Heart right ventricle (tissue), 16 donors: ENCODE data around the gene CDKN2B-AS1. TPM values are rescaled to one million over a fixed set of nuclear protein-coding genes. Genes with fewer than 3 reads are reported as not detected.

Source experiments
- ATAC-seq, 8 donors: fragments of 200-7000 bp; cut with Tn5 transposase; one replicate each; pipeline ENCODE4 v1.9.1; 2020; ENCODE audit warnings: mild to moderate bottlenecking in 8 of 8, moderate library complexity in 8 of 8, moderate number of reproducible peaks in 1 of 8
- DNase-seq, 2 donors: peaks; one replicate each; pipeline ENCODE4 v3.0.0-alpha.2; 2020
- H3K27ac ChIP-seq, 10 donors: fragments of 200-600 bp; sonication (generic) in 2 of 10; one replicate each; pipeline versions ENCODE4 v1.5.0 to v1.8.0; 2020 to 2022; ENCODE audit warnings: mild to moderate bottlenecking in 3 of 10
- H3K27me3 ChIP-seq, 7 donors: fragments of 200-600 bp; one replicate each; pipeline ENCODE4 v1.8.0; 2021 to 2022; ENCODE audit warnings: mild to moderate bottlenecking in 2 of 7
- H3K36me3 ChIP-seq, 9 donors: fragments of 200-600 bp; sonication (generic) in 1 of 9; one replicate each; pipeline versions ENCODE4 v1.5.0 to v1.8.0; 2020 to 2022; ENCODE audit warnings: mild to moderate bottlenecking in 2 of 9
- H3K4me1 ChIP-seq, 9 donors: fragments of 200-600 bp; sonication (generic) in 1 of 9; one replicate each; pipeline versions ENCODE4 v1.5.0 to v1.8.0; 2020 to 2022; ENCODE audit warnings: mild to moderate bottlenecking in 4 of 9
- H3K4me3 ChIP-seq, 10 donors: fragments of 200-600 bp; sonication (generic) in 2 of 10; one replicate each; pipeline versions ENCODE4 v1.5.0 to v1.8.0; 2020 to 2022; ENCODE audit warnings: mild to moderate bottlenecking in 7 of 10, moderate library complexity in 2 of 10
- H3K9me3 ChIP-seq, 11 donors: fragments of 200-600 bp in 10 of 11; sonication (generic) in 2 of 11; one replicate each; pipeline versions ENCODE4 v1.5.0 to v1.8.0; 2013 to 2022; ENCODE audit warnings: mild to moderate bottlenecking in 2 of 11, control low read depth in 1 of 11, moderate library complexity in 1 of 11
- WGBS, 2 donors: extraction: QIAGEN DNeasy Blood & Tissue Kit; methylation state at CpG; one replicate each; pipeline ENCODE4 v1.1.7; 2013; ENCODE audit warnings: inconsistent platforms in 1 of 2; 5-methylcytosine and 5-hydroxymethylcytosine counted together
- intact Hi-C, 10 donors: fragments of 100-400 bp; cut with DNase I; formaldehyde crosslinking; loops; one replicate each; pipeline versions ENCODE4 v1.11.1 to v1.14.2; 2022
- polyA plus RNA-seq, 2 donors: library from polyadenylated mRNA; stranded (reverse); fragments of 200-250 nt; gene quantifications; one replicate each; pipeline ENCODE4 v1.2.3, GENCODE V29; 2013
- total RNA-seq, 10 donors: library from RNA; stranded (reverse); fragmentation: NEBNext Ultra II Directional in 3 of 10; extraction: Animal tissue kit (Norgen Biotek cat#: 25700) in 3 of 10; gene quantifications; one replicate each; pipeline versions ENCODE4 v1.2.1 to v1.2.4, GENCODE V29; 2021 to 2023
- TF ChIP-seq, protein P1 (sequence below), 9 donors: fragments of 200-600 bp; sonication (generic) in 2 of 9; IDR thresholded peaks; one replicate each; pipeline versions ENCODE4 v1.5.0 to v1.8.0; 2021 to 2022; ENCODE audit warnings: antibody characterized with exemption in 9 of 9, mild to moderate bottlenecking in 5 of 9, moderate library complexity in 1 of 9
- donor health status: Arrhythmogenic right ventricular cardiomyopathy.
- donor health status: ischemic (EF 13 %, LVEDD 7.1; RV severe dilation, severe dysfunction).
- donor health status: healthy with polysubstance abuse.
- donor health status: DM: no; HTN: yes; CAD: no.
- donor health status: DM: no; HTN: no; CAD: no.
- donor health status: ischemic (EF 25% LVEDD 6.9; RV normal size, moderate dysfunction).
- donor health status: ischemic (EF 25% LVEDD 5.7; RV mildly dilated, moderate dysfunction).
- donor health status: healthy.
- donor health status: DM: yes; HTN: yes; CAD: no.
- donor health status: Ischemic cardiomyopathy.
- donor health status: ischemic (EF 35%, LVEDD 5.7; RV mildly dilated, moderate dysfunction).
- donor health status: nonischemic (EF 11% LVEDD 7.7; RV severe dilation, severe dysfunction).
- donor health status: DM: yes; HTN: yes; CAD: no.
- donor health status: PGD.
- donor health status: ischemic (EF 29% LVEDD 5.4; RV normal size, mild dysfunction).
- donor health status: nonischemic (EF 23%, LVEDD 6.1; RV moderate dilation, normal function).

The CDKN2B-AS1 gene
- total and polyA plus RNA-seq, 12 donors: 0.14 to 0.45 (median 0.30) TPM; not detected in 9

GRCh38 chr9:22108581-22109370 is 114.2 kb downstream of the CDKN2B-AS1 start:
- H3K4me1 ChIP-seq: peaks cover 0 to 8% (median 4%) of the 10 kb centered on the region in 9 donors
- 48 to 58% methylated on average over 4 of the region's 4 CpGs for WGBS, 2 donors
- ATAC-seq (no peak), DNase-seq (no peak)
- intact Hi-C loops: loop anchor here in 1 of 10 donors (10.0 kb wide), 1 partner anchor 1454 kb away; no protein-coding TSS in a partner anchor
- no peaks in the 10 kb centered on the region for H3K27me3 ChIP-seq
- H3K4me3 ChIP-seq: no peak overlapping the region
- TF ChIP-seq, protein P1, sequence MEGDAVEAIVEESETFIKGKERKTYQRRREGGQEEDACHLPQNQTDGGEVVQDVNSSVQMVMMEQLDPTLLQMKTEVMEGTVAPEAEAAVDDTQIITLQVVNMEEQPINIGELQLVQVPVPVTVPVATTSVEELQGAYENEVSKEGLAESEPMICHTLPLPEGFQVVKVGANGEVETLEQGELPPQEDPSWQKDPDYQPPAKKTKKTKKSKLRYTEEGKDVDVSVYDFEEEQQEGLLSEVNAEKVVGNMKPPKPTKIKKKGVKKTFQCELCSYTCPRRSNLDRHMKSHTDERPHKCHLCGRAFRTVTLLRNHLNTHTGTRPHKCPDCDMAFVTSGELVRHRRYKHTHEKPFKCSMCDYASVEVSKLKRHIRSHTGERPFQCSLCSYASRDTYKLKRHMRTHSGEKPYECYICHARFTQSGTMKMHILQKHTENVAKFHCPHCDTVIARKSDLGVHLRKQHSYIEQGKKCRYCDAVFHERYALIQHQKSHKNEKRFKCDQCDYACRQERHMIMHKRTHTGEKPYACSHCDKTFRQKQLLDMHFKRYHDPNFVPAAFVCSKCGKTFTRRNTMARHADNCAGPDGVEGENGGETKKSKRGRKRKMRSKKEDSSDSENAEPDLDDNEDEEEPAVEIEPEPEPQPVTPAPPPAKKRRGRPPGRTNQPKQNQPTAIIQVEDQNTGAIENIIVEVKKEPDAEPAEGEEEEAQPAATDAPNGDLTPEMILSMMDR (IDR thresholded peaks at IDR 0.05): no peak
- no peak overlapping the region for H3K27ac ChIP-seq
- no peaks in the 10 kb centered on the region for H3K9me3 ChIP-seq
- no peaks in the 10 kb centered on the region for H3K36me3 ChIP-seq

DNA sequence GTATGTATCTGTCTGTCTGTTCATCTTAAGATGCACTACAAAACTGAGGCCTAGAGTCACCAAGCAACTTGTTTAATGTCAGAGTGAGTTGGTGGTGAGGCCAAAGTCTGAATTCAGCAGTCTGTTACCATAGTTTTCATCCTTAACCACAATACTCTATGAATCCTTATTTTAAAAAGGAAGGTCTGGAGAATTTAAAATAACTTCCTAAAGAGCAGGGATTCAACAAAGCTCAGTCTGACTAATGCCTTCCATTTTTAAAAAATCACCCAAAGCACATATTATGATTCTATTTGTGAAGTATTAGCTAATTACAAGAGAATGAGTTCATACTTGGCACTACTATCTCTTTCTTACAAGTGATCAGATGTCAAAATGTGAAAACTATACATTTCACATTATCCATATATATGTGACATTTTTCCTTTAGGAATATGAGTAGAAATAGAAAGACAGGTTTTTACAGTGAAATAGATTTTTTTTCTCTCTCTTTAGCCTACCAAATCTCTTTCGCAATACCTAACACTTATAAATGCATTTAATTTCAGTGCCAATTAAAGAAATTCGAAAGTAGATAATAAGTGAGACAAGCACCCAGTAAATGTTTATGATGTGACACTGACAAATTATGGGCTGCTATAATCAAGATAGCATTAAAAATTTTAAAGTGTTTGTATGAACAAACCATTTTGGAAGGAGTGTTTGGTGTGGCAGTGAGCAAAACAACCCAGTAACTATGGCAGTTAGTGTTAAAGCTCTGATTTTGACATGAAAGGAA is 116.8 kb downstream of the CDKN2B-AS1 start:
- ATAC-seq (no peak), DNase-seq (no peak)
- no peaks in the 10 kb centered on the region for H3K36me3 ChIP-seq
- H3K4me3 ChIP-seq: no peak overlapping the region
- WGBS, 2 donors: 88 to 89% methylated on average over 2 of the region's 2 CpGs
- TF ChIP-seq, protein P1 (IDR thresholded peaks at IDR 0.05): no peak
- no peaks in the 10 kb centered on the region for H3K27me3 ChIP-seq
- H3K4me1 ChIP-seq: peaks cover 0 to 4% (median 0%) of the 10 kb centered on the region in 9 donors
- intact Hi-C loops: loop anchor here in 2 of 10 donors (10.0 kb wide), 2 partner anchors 57 to 297 kb away; no protein-coding TSS in a partner anchor
- H3K9me3 ChIP-seq: no peaks in the 10 kb centered on the region
- H3K27ac ChIP-seq: no peak overlapping the region

GRCh38 chr9:22111954-22112247 is 117.3 kb downstream of the CDKN2B-AS1 start:
- Histone ChIP-seq H3K9me3 (no peaks in the 10 kb centered on the region), H3K36me3 (no peaks in the 10 kb centered on the region), H3K4me3 (no peak overlapping the region), H3K27ac (no peak overlapping the region), H3K4me1 (peaks cover 0 to 4% (median 0%) of the 10 kb centered on the region in 9 donors), H3K27me3 (no peaks in the 10 kb centered on the region)
- ATAC-seq (no peak), DNase-seq (no peak)
- TF ChIP-seq, protein P1 (IDR thresholded peaks at IDR 0.05): no peak
- intact Hi-C loops: loop anchor here in 2 of 10 donors (10.0 kb wide), 2 partner anchors 57 to 297 kb away; no protein-coding TSS in a partner anchor
